ENCODE results near the gene DPYD.

GRCh38 chr1:97943354-97943753, 22.5 kb upstream of the DPYD start:
- TF ChIP-seq NFATC4 (CRISPR knock-in tag; IDR thresholded peaks at IDR 0.05) (no peak), HMGA2 (CRISPR knock-in tag; IDR thresholded peaks at IDR 0.05) (no peak), CTCF (IDR thresholded peaks at IDR 0.05) (no peak), FOXJ3 (CRISPR knock-in tag; IDR thresholded peaks at IDR 0.05; ENCODE audit: borderline replicate concordance) (no peak), IRF2 (CRISPR knock-in tag; IDR thresholded peaks at IDR 0.05; ENCODE audit: borderline replicate concordance, low read depth) (no peak), NR3C1 (CRISPR knock-in tag; conservative IDR thresholded peaks at IDR 0.05; ENCODE audit: low read depth) (no peak), ATF3 (CRISPR knock-in tag; conservative IDR thresholded peaks at IDR 0.05) (no peak), NR2C2 (CRISPR knock-in tag; IDR thresholded peaks at IDR 0.05) (no peak), NR1H2 (CRISPR knock-in tag; IDR thresholded peaks at IDR 0.05) (no peak), E2F5 (CRISPR knock-in tag; IDR thresholded peaks at IDR 0.05) (no peak)
- TF ChIP-seq, protein P1, sequence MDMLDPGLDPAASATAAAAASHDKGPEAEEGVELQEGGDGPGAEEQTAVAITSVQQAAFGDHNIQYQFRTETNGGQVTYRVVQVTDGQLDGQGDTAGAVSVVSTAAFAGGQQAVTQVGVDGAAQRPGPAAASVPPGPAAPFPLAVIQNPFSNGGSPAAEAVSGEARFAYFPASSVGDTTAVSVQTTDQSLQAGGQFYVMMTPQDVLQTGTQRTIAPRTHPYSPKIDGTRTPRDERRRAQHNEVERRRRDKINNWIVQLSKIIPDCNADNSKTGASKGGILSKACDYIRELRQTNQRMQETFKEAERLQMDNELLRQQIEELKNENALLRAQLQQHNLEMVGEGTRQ (CRISPR knock-in tag; IDR thresholded peaks at IDR 0.05): no peak

Data from WTC11 (cell line).